Loucy (cell line): ENCODE results near the gene ETFRF1.

Experiments used
- CTCF ChIP-seq: fragments of 200-600 bp; sonication (generic); conservative IDR thresholded peaks from 2 replicates; pipeline ENCODE4 v1.5.1; 2014; ENCODE audit warnings: mild to moderate bottlenecking, antibody characterized with exemption, low read length
- EZH2phosphoT487 ChIP-seq: fragments of 200-600 bp; IDR thresholded peaks from 2 replicates; pipeline ENCODE4 v1.6.1; 2018; ENCODE audit warnings: antibody characterized with exemption, mild to moderate bottlenecking, moderate library complexity, borderline replicate concordance

GRCh38 chr12:25253371-25254068, 58.5 kb downstream of the ETFRF1 start:
- TF ChIP-seq CTCF (no peak), EZH2phosphoT487 (no peak)
